GM12878 (cell line): ENCODE results near the gene SUPT3H. TPM values are rescaled to one million over a fixed set of nuclear protein-coding genes. Genes with fewer than 3 reads are reported as not detected.

Source experiments
- ATAC-seq: fragments of 200-7000 bp; cut with Tn5 transposase; 3 replicates; pipeline ENCODE4 v1.9.1; 2020; ENCODE audit warnings: mild to moderate bottlenecking, moderate library complexity
- BruUV-seq: library from RNA; stranded (reverse); fragments of 400-500 nt; replicated peaks from 2 replicates; lab custom pipeline; 2021; lab: Mats Ljungman, UMichigan
- CTCF ChIA-PET: fragments of 300-600 bp; sonication (Branson Sonifier 250); formaldehyde crosslinking; extraction: SDS; loops from one replicate; lab custom pipeline; 2021; ENCODE audit warnings: inconsistent platforms; lab: Yijun Ruan, JAX
- POLR2A ChIA-PET: fragments of 350-600 bp; formaldehyde crosslinking; extraction: SDS; loops from one replicate; lab custom pipeline; 2021; ENCODE audit warnings: inconsistent platforms; lab: Charles Lee
- RAD21 ChIA-PET: fragments of 300-600 bp; sonication (Branson Sonifier 250); formaldehyde crosslinking; loops from one replicate; lab custom pipeline; 2023; ENCODE audit warnings: antibody characterized with exemption; ENCODE audit not compliant: unreplicated experiment; lab: Charles Lee
- SMC1A ChIA-PET: fragments of 300-600 bp; sonication (Branson Sonifier 250); formaldehyde crosslinking; loops from one replicate; lab custom pipeline; 2023; ENCODE audit not compliant: unreplicated experiment, uncharacterized antibody; lab: Charles Lee
- DNase-seq: peaks from one replicate; pipeline ENCODE4 v3.0.0-alpha.2; 2011; ENCODE audit warnings: low read depth, low spot score
- FAIRE-seq: peaks from 3 replicates; lab custom pipeline; 2011; peaks lifted over from hg19 to GRCh38; lab: Jason Lieb, UNC
- H2AFZ ChIP-seq: 2 replicates; pipeline ENCODE4 v1.6.0; 2011; ENCODE audit warnings: low read depth, low read length, control low read depth; ENCODE audit not compliant: control insufficient read depth
- H3K27ac ChIP-seq: 2 replicates; pipeline ENCODE4 v1.5.1; 2011; ENCODE audit warnings: control low read depth; ENCODE audit not compliant: control insufficient read depth, insufficient read depth
- H3K27me3 ChIP-seq, 2 experiments: replicated peaks in 1 of 2; 2 replicates each; pipeline versions ENCODE4 v1.6.0 to v1.6.1; 2011; ENCODE audit warnings: low read length in 1 of 2; ENCODE audit not compliant: control insufficient read depth in 2 of 2, insufficient read depth in 2 of 2
- H3K36me3 ChIP-seq, 2 experiments: 2 replicates each; pipeline ENCODE4 v1.5.1; 2011; ENCODE audit warnings: low read length in 1 of 2; ENCODE audit not compliant: control insufficient read depth in 2 of 2, insufficient read depth in 2 of 2
- H3K4me1 ChIP-seq: 2 replicates; pipeline ENCODE4 v1.6.1; 2011; ENCODE audit warnings: mild to moderate bottlenecking, low read length, moderate library complexity, mixed read lengths; ENCODE audit not compliant: control insufficient read depth, insufficient read depth
- H3K4me2 ChIP-seq: 2 replicates; pipeline ENCODE4 v1.6.0; 2011; ENCODE audit warnings: control low read depth; ENCODE audit not compliant: control insufficient read depth, insufficient read depth
- H3K4me3 ChIP-seq: fragments of 200-600 bp; sonication (generic); 2 replicates; pipeline ENCODE4 v1.5.1; 2016
- H3K79me2 ChIP-seq: 2 replicates; pipeline ENCODE4 v1.6.0; 2011; ENCODE audit warnings: low read length; ENCODE audit not compliant: control insufficient read depth, insufficient read depth
- H3K9ac ChIP-seq: 2 replicates; pipeline ENCODE4 v1.8.0; 2011; ENCODE audit warnings: low read length, control low read depth, mixed read lengths; ENCODE audit not compliant: control insufficient read depth, insufficient read depth
- H3K9me3 ChIP-seq: replicated peaks from 3 replicates; pipeline ENCODE4 v1.5.1; 2011; ENCODE audit warnings: mild to moderate bottlenecking, low read length; ENCODE audit not compliant: control insufficient read depth, insufficient read depth
- H4K20me1 ChIP-seq: 2 replicates; pipeline ENCODE4 v1.6.0; 2011; ENCODE audit not compliant: control insufficient read depth, insufficient read depth
- BMI1 ChIP-seq: fragments of 450-650 bp; IDR thresholded peaks from 2 replicates; pipeline ENCODE4 v1.6.1; 2016; ENCODE audit warnings: mild to moderate bottlenecking, moderate library complexity, borderline replicate concordance
- MTA3 ChIP-seq: IDR thresholded peaks from 2 replicates; pipeline ENCODE4 v1.6.1; 2012; ENCODE audit warnings: low read length, inconsistent platforms, borderline replicate concordance
- NBN ChIP-seq: fragments of 450-650 bp; IDR thresholded peaks from 2 replicates; pipeline ENCODE4 v1.6.1; 2016
- NFIC ChIP-seq: IDR thresholded peaks from 2 replicates; pipeline ENCODE4 v1.6.1; 2012; ENCODE audit warnings: low read depth, mild to moderate bottlenecking, inconsistent platforms, low read length, moderate library complexity
- PAX5 ChIP-seq: IDR thresholded peaks from 2 replicates; pipeline ENCODE4 v1.6.1; 2011; ENCODE audit warnings: low read depth, low read length, borderline replicate concordance
- POLR2AphosphoS5 ChIP-seq: IDR thresholded peaks from 2 replicates; pipeline ENCODE4 v1.6.1; 2011; ENCODE audit warnings: mild to moderate bottlenecking, low read length, inconsistent platforms
- SMARCA5 ChIP-seq: fragments of 450-650 bp; IDR thresholded peaks from 2 replicates; pipeline ENCODE4 v1.6.1; 2017; ENCODE audit warnings: mild to moderate bottlenecking
- SREBF1 ChIP-seq: IDR thresholded peaks from 2 replicates; pipeline ENCODE4 v1.6.1; 2012; ENCODE audit warnings: mild to moderate bottlenecking, low read length
- SUPT20H ChIP-seq: IDR thresholded peaks from 2 replicates; pipeline ENCODE4 v1.6.1; 2011; ENCODE audit warnings: low read depth, mild to moderate bottlenecking, low read length, moderate library complexity, borderline replicate concordance; ENCODE audit not compliant: control insufficient read depth
- ZNF384 ChIP-seq: IDR thresholded peaks from 2 replicates; pipeline ENCODE4 v1.6.1; 2012; ENCODE audit warnings: low read depth, mild to moderate bottlenecking, low read length, improper control_type of control experiment, borderline replicate concordance
- WGBS: methylation state at CpG from one replicate; pipeline ENCODE4 v1.1.6; 2016; ENCODE audit warnings: low lambda C conversion rate; ENCODE audit not compliant: insufficient replicate concordance, insufficient coverage; ENCODE audit errors: missing lambda C conversion rate; 5-methylcytosine and 5-hydroxymethylcytosine counted together
- in situ Hi-C: fragments of 300-500 bp; cut with MboI; formaldehyde crosslinking; loops from 9 replicates; pipeline ENCODE4 v1.14.3; 2018; ENCODE audit warnings: mixed read lengths
- intact Hi-C: fragments of 100-400 bp; cut with micrococcal nuclease; formaldehyde crosslinking; loops from one replicate; pipeline ENCODE4 v1.14.2; 2022; ENCODE audit not compliant: unreplicated experiment
- polyA plus RNA-seq, 11 experiments: library from polyadenylated mRNA; depleted of rRNA in 4 of 11; unstranded in 6 of 11; stranded (reverse) in 5 of 11; fragments of >200 nt; fragmentation: Nextera tagmentation in 4 of 11; fragmentation: Illumina TruSeq in 1 of 11; extraction: Ambion mirVana in 4 of 11; extraction: Trizol in 1 of 11; gene quantifications; 1 replicate in 1 of 11; 2 replicates in 10 of 11; pipeline versions ENCODE4 v1.2.1 to v1.2.3, GENCODE V29; 2011 to 2016; ENCODE audit warnings: inconsistent platforms in 2 of 11, missing spikeins in 2 of 11, low read depth in 1 of 11
- total RNA-seq, 4 experiments: library from RNA; depleted of rRNA in 3 of 4; stranded (reverse); fragments of >200 nt in 3 of 4; fragmentation: Illumina TruSeq in 1 of 4; extraction: Trizol in 1 of 4; gene quantifications; 2 replicates each; pipeline versions ENCODE4 v1.2.1 to v1.2.3, GENCODE V29; 2013 to 2021
- TF ChIP-seq, protein P1 (sequence below): fragments of 150-350 bp; IDR thresholded peaks from 2 replicates; pipeline ENCODE4 v1.6.1; 2014; ENCODE audit warnings: mild to moderate bottlenecking, low read depth, low read length
- TF ChIP-seq, protein P2 (sequence below): fragments of 450-650 bp; IDR thresholded peaks from 2 replicates; pipeline ENCODE4 v1.6.1; 2017; ENCODE audit warnings: low read depth, mild to moderate bottlenecking, moderate library complexity
- TF ChIP-seq, protein P3 (sequence below): IDR thresholded peaks from 2 replicates; pipeline ENCODE4 v1.6.1; 2012; ENCODE audit warnings: low read depth, low read length, improper control_type of control experiment
- TF ChIP-seq, protein P4 (sequence below): fragments of 450-650 bp; IDR thresholded peaks from 2 replicates; pipeline ENCODE4 v1.6.1; 2017; ENCODE audit warnings: mild to moderate bottlenecking, moderate library complexity
- TF ChIP-seq, protein P5 (sequence below): fragments of 450-650 bp; IDR thresholded peaks from 2 replicates; pipeline ENCODE4 v1.6.1; 2016; ENCODE audit warnings: mild to moderate bottlenecking

SUPT3H gene
- total and polyA plus RNA-seq, 10 of the 15 experiments (the other 5 are each of a cell fraction or from before 2014, with no cell fraction given) = 0.51 to 3.7 (median 2.0) TPM

DNA sequence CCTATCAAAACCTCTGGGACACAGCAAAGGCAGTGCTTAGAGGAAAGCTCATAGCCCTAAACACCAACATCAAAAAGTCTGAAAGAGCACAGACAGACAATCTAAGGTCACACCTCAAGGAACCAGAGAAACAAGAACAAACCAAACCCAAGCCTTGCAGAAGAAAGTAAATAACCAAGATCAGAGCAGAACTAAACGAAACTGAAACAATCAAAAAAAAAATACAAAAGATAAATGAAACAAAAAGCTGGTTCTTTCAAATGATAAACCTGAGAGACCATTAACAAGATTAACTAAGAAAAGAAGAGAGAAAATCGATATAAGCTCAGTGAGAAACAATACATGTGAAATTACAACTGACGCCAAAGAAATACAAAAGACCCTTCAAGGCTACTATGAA is 84.4 kb downstream of the SUPT3H start:
- SMC1A ChIA-PET = no interaction called here
- ATAC-seq (no peak), FAIRE-seq (no peak)
- Histone ChIP-seq H3K4me3 (no peak overlapping the region), H2AFZ (no peak overlapping the region), H3K4me1 (no peaks in the 10 kb centered on the region), H3K79me2 (no peaks in the 10 kb centered on the region), H3K9me3 (no peaks in the 10 kb centered on the region), H3K27ac (no peak overlapping the region)
- in situ Hi-C loops = no loop called here
- TF ChIP-seq SUPT20H (no peak), PAX5 (no peak), SREBF1 (no peak), POLR2AphosphoS5 (no peak), BMI1 (no peak), NBN (no peak), ZNF384 (peak; percentile 9; the same call in 1 of the 2 replicates), MTA3 (no peak), SMARCA5 (no peak), NFIC (no peak)
- TF ChIP-seq, protein P1, sequence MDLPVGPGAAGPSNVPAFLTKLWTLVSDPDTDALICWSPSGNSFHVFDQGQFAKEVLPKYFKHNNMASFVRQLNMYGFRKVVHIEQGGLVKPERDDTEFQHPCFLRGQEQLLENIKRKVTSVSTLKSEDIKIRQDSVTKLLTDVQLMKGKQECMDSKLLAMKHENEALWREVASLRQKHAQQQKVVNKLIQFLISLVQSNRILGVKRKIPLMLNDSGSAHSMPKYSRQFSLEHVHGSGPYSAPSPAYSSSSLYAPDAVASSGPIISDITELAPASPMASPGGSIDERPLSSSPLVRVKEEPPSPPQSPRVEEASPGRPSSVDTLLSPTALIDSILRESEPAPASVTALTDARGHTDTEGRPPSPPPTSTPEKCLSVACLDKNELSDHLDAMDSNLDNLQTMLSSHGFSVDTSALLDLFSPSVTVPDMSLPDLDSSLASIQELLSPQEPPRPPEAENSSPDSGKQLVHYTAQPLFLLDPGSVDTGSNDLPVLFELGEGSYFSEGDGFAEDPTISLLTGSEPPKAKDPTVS = no peak
- TF ChIP-seq, protein P2, sequence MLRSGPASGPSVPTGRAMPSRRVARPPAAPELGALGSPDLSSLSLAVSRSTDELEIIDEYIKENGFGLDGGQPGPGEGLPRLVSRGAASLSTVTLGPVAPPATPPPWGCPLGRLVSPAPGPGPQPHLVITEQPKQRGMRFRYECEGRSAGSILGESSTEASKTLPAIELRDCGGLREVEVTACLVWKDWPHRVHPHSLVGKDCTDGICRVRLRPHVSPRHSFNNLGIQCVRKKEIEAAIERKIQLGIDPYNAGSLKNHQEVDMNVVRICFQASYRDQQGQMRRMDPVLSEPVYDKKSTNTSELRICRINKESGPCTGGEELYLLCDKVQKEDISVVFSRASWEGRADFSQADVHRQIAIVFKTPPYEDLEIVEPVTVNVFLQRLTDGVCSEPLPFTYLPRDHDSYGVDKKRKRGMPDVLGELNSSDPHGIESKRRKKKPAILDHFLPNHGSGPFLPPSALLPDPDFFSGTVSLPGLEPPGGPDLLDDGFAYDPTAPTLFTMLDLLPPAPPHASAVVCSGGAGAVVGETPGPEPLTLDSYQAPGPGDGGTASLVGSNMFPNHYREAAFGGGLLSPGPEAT = peak; percentile 18; the same call in 1 of the 2 replicates
- TF ChIP-seq, protein P3, sequence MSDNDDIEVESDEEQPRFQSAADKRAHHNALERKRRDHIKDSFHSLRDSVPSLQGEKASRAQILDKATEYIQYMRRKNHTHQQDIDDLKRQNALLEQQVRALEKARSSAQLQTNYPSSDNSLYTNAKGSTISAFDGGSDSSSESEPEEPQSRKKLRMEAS = no peak
- TF ChIP-seq, protein P4, sequence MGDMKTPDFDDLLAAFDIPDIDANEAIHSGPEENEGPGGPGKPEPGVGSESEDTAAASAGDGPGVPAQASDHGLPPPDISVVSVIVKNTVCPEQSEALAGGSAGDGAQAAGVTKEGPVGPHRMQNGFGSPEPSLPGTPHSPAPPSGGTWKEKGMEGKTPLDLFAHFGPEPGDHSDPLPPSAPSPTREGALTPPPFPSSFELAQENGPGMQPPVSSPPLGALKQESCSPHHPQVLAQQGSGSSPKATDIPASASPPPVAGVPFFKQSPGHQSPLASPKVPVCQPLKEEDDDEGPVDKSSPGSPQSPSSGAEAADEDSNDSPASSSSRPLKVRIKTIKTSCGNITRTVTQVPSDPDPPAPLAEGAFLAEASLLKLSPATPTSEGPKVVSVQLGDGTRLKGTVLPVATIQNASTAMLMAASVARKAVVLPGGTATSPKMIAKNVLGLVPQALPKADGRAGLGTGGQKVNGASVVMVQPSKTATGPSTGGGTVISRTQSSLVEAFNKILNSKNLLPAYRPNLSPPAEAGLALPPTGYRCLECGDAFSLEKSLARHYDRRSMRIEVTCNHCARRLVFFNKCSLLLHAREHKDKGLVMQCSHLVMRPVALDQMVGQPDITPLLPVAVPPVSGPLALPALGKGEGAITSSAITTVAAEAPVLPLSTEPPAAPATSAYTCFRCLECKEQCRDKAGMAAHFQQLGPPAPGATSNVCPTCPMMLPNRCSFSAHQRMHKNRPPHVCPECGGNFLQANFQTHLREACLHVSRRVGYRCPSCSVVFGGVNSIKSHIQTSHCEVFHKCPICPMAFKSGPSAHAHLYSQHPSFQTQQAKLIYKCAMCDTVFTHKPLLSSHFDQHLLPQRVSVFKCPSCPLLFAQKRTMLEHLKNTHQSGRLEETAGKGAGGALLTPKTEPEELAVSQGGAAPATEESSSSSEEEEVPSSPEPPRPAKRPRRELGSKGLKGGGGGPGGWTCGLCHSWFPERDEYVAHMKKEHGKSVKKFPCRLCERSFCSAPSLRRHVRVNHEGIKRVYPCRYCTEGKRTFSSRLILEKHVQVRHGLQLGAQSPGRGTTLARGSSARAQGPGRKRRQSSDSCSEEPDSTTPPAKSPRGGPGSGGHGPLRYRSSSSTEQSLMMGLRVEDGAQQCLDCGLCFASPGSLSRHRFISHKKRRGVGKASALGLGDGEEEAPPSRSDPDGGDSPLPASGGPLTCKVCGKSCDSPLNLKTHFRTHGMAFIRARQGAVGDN = no peak
- TF ChIP-seq, protein P5, sequence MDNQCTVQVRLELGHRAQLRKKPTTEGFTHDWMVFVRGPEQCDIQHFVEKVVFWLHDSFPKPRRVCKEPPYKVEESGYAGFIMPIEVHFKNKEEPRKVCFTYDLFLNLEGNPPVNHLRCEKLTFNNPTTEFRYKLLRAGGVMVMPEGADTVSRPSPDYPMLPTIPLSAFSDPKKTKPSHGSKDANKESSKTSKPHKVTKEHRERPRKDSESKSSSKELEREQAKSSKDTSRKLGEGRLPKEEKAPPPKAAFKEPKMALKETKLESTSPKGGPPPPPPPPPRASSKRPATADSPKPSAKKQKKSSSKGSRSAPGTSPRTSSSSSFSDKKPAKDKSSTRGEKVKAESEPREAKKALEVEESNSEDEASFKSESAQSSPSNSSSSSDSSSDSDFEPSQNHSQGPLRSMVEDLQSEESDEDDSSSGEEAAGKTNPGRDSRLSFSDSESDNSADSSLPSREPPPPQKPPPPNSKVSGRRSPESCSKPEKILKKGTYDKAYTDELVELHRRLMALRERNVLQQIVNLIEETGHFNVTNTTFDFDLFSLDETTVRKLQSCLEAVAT = no peak
- TF ChIP-seq, all 136 proteins: peak for 2
- intact Hi-C loops = no loop called here
- DNase-seq = no peak
- ChIA-PET POLR2A (no interaction called here), RAD21 (interaction anchor here (0.6 to 1.0 kb wide), 2 partner anchors 85 to 445 kb away, joined by 3 read pairs; partner anchors contain the start of gene SUPT3H), CTCF (interaction anchor here (0.6 kb wide), 2 partner anchors 31 to 645 kb away, joined by 4 read pairs; no protein-coding TSS in a partner anchor)
- 38% methylated on average over 3 of the region's 3 CpGs for WGBS
- Histone ChIP-seq H3K4me2 (no peak overlapping the region), H3K27me3 (no peaks in the 10 kb centered on the region), H3K9ac (no peak overlapping the region), H3K36me3 (no peaks in the 10 kb centered on the region), H4K20me1 (no peaks in the 10 kb centered on the region)
- BruUV-seq = no TSS peak
